Measurements from ENCODE around the gene TUT4. TPM values are rescaled to one million over a fixed set of nuclear protein-coding genes. Genes with fewer than 3 reads are reported as not detected.

The TUT4 gene
- total RNA-seq, 2 experiments from 2014 or later: 70.8 to 72.4 TPM

GRCh38 chr1:52593495-52593894 lies 40.6 kb upstream of the TUT4 start:
- Histone ChIP-seq H3K9me2 (ENCODE audit: insufficient read depth, low read length) (no peaks in the 10 kb centered on the region), H3K36me3 (ENCODE audit: insufficient read depth, low read length) (no peaks in the 10 kb centered on the region), H3K4me2 (ENCODE audit: low read length) (peak overlapping the region; percentile 70), H3K9me3 (ENCODE audit: low read length) (no peaks in the 10 kb centered on the region), H2AFZ (ENCODE audit: low read length) (peak overlapping the region; percentile 91), H3K27ac (ENCODE audit: low read depth, low read length, poor library complexity, severe bottlenecking) (peak overlapping the region; percentile 75), H4K20me1 (ENCODE audit: insufficient read depth, low read length) (no peaks in the 10 kb centered on the region), H3K79me2 (ENCODE audit: insufficient read depth, low read depth, low read length) (no peaks in the 10 kb centered on the region), H3K4me1 (ENCODE audit: insufficient read depth, low read length, poor library complexity, severe bottlenecking) (peaks cover 36% of the 10 kb centered on the region), H3K4me3 (ENCODE audit: low read depth, low read length, poor library complexity, severe bottlenecking) (peak overlapping the region; percentile 42)
- intact Hi-C loops (cut with micrococcal nuclease; ENCODE audit: unreplicated experiment): no loop called here
- no TSS peak for BruUV-seq (replicated peaks)
- DNase-seq (ENCODE audit: low spot score): no peak
- TF ChIP-seq EZH2phosphoT487 (IDR thresholded peaks at IDR 0.05; ENCODE audit: borderline replicate concordance, low read depth, low read length) (no peak), CTCF (conservative IDR thresholded peaks at IDR 0.05; ENCODE audit: low read length) (no peak)
- ChIA-PET POLR2A (interaction anchor here (0.6 to 1.7 kb wide), 8 partner anchors 11 to 91 kb away, joined by 3 to 7 read pairs (median 3); no protein-coding TSS in a partner anchor), CTCF (ENCODE audit: unreplicated experiment) (no interaction called here)

- peak; percentile 71 for DNase-seq (ENCODE audit: low spot score)
- BruUV-seq (replicated peaks): no TSS peak
- peaks cover 36% of the 10 kb centered on the region for H3K4me1 ChIP-seq (ENCODE audit: insufficient read depth, low read length, poor library complexity, severe bottlenecking)
- H3K36me3 ChIP-seq (ENCODE audit: insufficient read depth, low read length): no peaks in the 10 kb centered on the region
- H3K9me3 ChIP-seq (ENCODE audit: low read length): no peaks in the 10 kb centered on the region
- no peaks in the 10 kb centered on the region for H3K9me2 ChIP-seq (ENCODE audit: insufficient read depth, low read length)
- peak overlapping the region; percentile 75 for H3K27ac ChIP-seq (ENCODE audit: low read depth, low read length, poor library complexity, severe bottlenecking)
- H3K4me3 ChIP-seq (ENCODE audit: low read depth, low read length, poor library complexity, severe bottlenecking): peak overlapping the region; percentile 42
- peak overlapping the region; percentile 91 for H2AFZ ChIP-seq (ENCODE audit: low read length)
- no peaks in the 10 kb centered on the region for H4K20me1 ChIP-seq (ENCODE audit: insufficient read depth, low read length)
- ChIA-PET CTCF (ENCODE audit: unreplicated experiment) (no interaction called here), POLR2A (interaction anchor here (0.5 to 1.7 kb wide), 8 partner anchors 12 to 531 kb away, joined by 3 to 7 read pairs (median 3); no protein-coding TSS in a partner anchor)
- H3K4me2 ChIP-seq (ENCODE audit: low read length): peak overlapping the region; percentile 70
- TF ChIP-seq CTCF (conservative IDR thresholded peaks at IDR 0.05; ENCODE audit: low read length) (no peak), EZH2phosphoT487 (IDR thresholded peaks at IDR 0.05; ENCODE audit: borderline replicate concordance, low read depth, low read length) (no peak)
- no peaks in the 10 kb centered on the region for H3K79me2 ChIP-seq (ENCODE audit: insufficient read depth, low read depth, low read length)
- intact Hi-C loops (cut with micrococcal nuclease; ENCODE audit: unreplicated experiment): no loop called here
These were observed 39.9 kb upstream of the TUT4 start for GRCh38 chr1:52592637-52593323.

- Histone ChIP-seq H3K4me2 (ENCODE audit: low read length) (no peak overlapping the region), H3K4me3 (ENCODE audit: low read depth, low read length, poor library complexity, severe bottlenecking) (no peak overlapping the region), H4K20me1 (ENCODE audit: insufficient read depth, low read length) (no peaks in the 10 kb centered on the region), H3K9me2 (ENCODE audit: insufficient read depth, low read length) (no peaks in the 10 kb centered on the region), H3K27ac (ENCODE audit: low read depth, low read length, poor library complexity, severe bottlenecking) (no peak overlapping the region), H3K4me1 (ENCODE audit: insufficient read depth, low read length, poor library complexity, severe bottlenecking) (peaks cover 36% of the 10 kb centered on the region), H3K79me2 (ENCODE audit: insufficient read depth, low read depth, low read length) (no peaks in the 10 kb centered on the region), H3K9me3 (ENCODE audit: low read length) (no peaks in the 10 kb centered on the region), H2AFZ (ENCODE audit: low read length) (no peak overlapping the region), H3K36me3 (ENCODE audit: insufficient read depth, low read length) (no peaks in the 10 kb centered on the region)
- DNase-seq (ENCODE audit: low spot score): no peak
- no TSS peak for BruUV-seq (replicated peaks)
- intact Hi-C loops (cut with micrococcal nuclease; ENCODE audit: unreplicated experiment): no loop called here
- POLR2A ChIA-PET: interaction anchor here (0.5 kb wide), 1 partner anchor 1011 kb away, joined by 4 read pairs; no protein-coding TSS in a partner anchor
- no peak for TF ChIP-seq EZH2phosphoT487 (IDR thresholded peaks at IDR 0.05; ENCODE audit: borderline replicate concordance, low read depth, low read length)
- no peak for TF ChIP-seq CTCF (conservative IDR thresholded peaks at IDR 0.05; ENCODE audit: low read length)
- CTCF ChIA-PET (ENCODE audit: unreplicated experiment): no interaction called here
These were observed 37.4 kb upstream of the TUT4 start for GRCh38 chr1:52590266-52590665.
